NB4 (cell line): ENCODE measurements around the gene PRDM9.

Experiments
- MYC ChIP-seq: IDR thresholded peaks from 2 replicates; pipeline ENCODE4 v1.6.1; 2011; ENCODE audit warnings: low read depth, low read length
- POLR2A ChIP-seq: IDR thresholded peaks from 2 replicates; pipeline ENCODE4 v1.6.1; 2011; ENCODE audit warnings: mild to moderate bottlenecking; ENCODE audit not compliant: insufficient read length; ENCODE audit errors: extremely low read depth
- TF ChIP-seq, protein P1 (sequence below): IDR thresholded peaks from one replicate; pipeline ENCODE4 v1.5.1; 2012; ENCODE audit warnings: low read depth, low read length

DNA sequence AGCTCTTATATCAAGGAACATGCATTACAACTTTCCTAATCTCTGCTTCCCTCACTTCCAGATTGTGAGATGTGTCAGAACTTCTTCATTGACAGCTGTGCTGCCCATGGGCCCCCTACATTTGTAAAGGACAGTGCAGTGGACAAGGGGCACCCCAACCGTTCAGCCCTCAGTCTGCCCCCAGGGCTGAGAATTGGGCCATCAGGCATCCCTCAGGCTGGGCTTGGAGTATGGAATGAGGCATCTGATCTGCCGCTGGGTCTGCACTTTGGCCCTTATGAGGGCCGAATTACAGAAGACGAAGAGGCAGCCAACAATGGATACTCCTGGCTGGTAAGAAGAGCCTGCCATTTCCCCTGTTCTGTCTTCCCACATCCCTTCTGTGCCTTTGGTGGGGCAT lies 15.1 kb downstream of the PRDM9 start:
- TF ChIP-seq, protein P1, sequence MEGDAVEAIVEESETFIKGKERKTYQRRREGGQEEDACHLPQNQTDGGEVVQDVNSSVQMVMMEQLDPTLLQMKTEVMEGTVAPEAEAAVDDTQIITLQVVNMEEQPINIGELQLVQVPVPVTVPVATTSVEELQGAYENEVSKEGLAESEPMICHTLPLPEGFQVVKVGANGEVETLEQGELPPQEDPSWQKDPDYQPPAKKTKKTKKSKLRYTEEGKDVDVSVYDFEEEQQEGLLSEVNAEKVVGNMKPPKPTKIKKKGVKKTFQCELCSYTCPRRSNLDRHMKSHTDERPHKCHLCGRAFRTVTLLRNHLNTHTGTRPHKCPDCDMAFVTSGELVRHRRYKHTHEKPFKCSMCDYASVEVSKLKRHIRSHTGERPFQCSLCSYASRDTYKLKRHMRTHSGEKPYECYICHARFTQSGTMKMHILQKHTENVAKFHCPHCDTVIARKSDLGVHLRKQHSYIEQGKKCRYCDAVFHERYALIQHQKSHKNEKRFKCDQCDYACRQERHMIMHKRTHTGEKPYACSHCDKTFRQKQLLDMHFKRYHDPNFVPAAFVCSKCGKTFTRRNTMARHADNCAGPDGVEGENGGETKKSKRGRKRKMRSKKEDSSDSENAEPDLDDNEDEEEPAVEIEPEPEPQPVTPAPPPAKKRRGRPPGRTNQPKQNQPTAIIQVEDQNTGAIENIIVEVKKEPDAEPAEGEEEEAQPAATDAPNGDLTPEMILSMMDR, result no peak
- TF ChIP-seq POLR2A (no peak), MYC (no peak)
